ENCODE results near the gene DLG2.

GRCh38 chr11:85301895-85302678, 325.1 kb downstream of the DLG2 start:
- TF ChIP-seq CTCF (IDR thresholded peaks at IDR 0.05; ENCODE audit: low read length) (no peak), EZH2 (optimal IDR thresholded peaks at IDR 0.05; ENCODE audit: low read depth, low read length) (no peak)

Measured in MM.1S (cell line).